ENCODE data around the gene CCDC3.

DNA sequence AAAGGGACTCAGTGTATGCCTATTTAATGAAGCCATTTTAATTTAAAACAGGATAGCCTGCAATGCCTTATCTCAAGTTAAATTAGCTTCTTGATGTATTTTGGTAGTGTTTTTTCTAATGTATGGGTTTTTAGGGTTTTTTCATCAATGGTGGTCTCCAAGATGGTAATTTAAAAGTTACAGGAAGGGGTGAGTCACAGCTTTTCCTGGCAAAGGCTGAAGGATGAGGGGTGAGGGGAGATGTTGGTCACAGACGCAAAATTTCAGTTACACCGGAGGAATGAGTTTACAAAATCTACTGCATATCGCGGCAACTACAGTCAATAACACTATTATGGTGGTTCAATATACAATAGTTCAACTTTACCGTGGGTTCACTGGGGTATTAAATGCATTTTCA, 31.6 kb downstream of the CCDC3 start:
- TF ChIP-seq EZH2 (IDR thresholded peaks at IDR 0.05; ENCODE audit: insufficient read depth, poor library complexity, severe bottlenecking) (no peak), EZH2phosphoT487 (IDR thresholded peaks at IDR 0.05; ENCODE audit: insufficient read depth, low read depth) (no peak)
